ENCODE measurements around the gene NOC3L. TPM values are rescaled to one million over a fixed set of nuclear protein-coding genes. Genes with fewer than 3 reads are reported as not detected.

Gene NOC3L
- total RNA-seq, 2 experiments from 2014 or later, result 31.6 to 37.1 TPM

DNA sequence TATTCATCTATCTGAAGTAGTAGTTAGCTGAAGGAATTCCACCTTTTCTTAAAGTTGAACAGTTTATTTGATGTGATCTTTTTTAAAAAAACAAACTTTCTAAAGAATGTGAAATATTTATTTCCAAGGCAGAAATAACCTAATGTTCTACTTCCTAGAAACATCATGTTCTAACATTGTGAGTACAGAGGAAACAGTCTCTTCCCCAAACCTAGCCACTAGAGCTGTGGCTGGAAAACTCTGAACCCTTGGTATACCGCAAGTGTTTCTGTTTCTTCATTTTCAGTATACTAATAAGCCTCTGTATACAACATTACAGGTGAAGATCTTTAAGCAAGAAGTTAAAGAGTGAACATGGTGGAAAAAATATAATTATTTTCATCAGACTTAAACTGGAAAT lies 35.1 kb downstream of the NOC3L start:
- no peak overlapping the region for H3K4me2 ChIP-seq (ENCODE audit: low read length)
- H3K79me2 ChIP-seq (ENCODE audit: insufficient read depth, low read depth, low read length), result no peaks in the 10 kb centered on the region
- POLR2A ChIA-PET, result interaction anchor here (0.6 to 0.7 kb wide), 2 partner anchors 18 to 216 kb away, joined by 3 read pairs; no protein-coding TSS in a partner anchor
- DNase-seq (ENCODE audit: low spot score), result no peak
- peaks cover 96% of the 10 kb centered on the region for H3K36me3 ChIP-seq (ENCODE audit: insufficient read depth, low read length)
- H3K4me1 ChIP-seq (ENCODE audit: insufficient read depth, low read length, poor library complexity, severe bottlenecking), result no peaks in the 10 kb centered on the region
- H3K9me3 ChIP-seq (ENCODE audit: low read length), result no peaks in the 10 kb centered on the region
- H3K27ac ChIP-seq (ENCODE audit: low read depth, low read length, poor library complexity, severe bottlenecking), result no peak overlapping the region
- H3K9me2 ChIP-seq (ENCODE audit: insufficient read depth, low read length), result no peaks in the 10 kb centered on the region
- no peaks in the 10 kb centered on the region; the same call in 1 of the 2 replicates for H4K20me1 ChIP-seq (ENCODE audit: insufficient read depth, low read length)
- H3K4me3 ChIP-seq (ENCODE audit: low read depth, low read length, poor library complexity, severe bottlenecking), result no peak overlapping the region
- H2AFZ ChIP-seq (ENCODE audit: low read length), result no peak overlapping the region
- TF ChIP-seq CTCF (conservative IDR thresholded peaks at IDR 0.05; ENCODE audit: low read length) (no peak), EZH2phosphoT487 (IDR thresholded peaks at IDR 0.05; ENCODE audit: borderline replicate concordance, low read depth, low read length) (no peak)
- no TSS peak for BruUV-seq (replicated peaks)
- CTCF ChIA-PET (ENCODE audit: unreplicated experiment), result no interaction called here
- intact Hi-C loops (cut with micrococcal nuclease; ENCODE audit: unreplicated experiment), result no loop called here

GRCh38 chr10:94324609-94325233 lies 38.0 kb downstream of the NOC3L start:
- intact Hi-C loops (cut with micrococcal nuclease; ENCODE audit: unreplicated experiment), result no loop called here

More at GRCh38 chr10:94324609-94325233, 38.0 kb downstream of the NOC3L start:
- ChIA-PET CTCF (ENCODE audit: unreplicated experiment) (no interaction called here), POLR2A (interaction anchor here (0.6 to 2.0 kb wide), 4 partner anchors 9 to 31 kb away, joined by 3 to 6 read pairs (median 4); no protein-coding TSS in a partner anchor)
- H3K9me2 ChIP-seq (ENCODE audit: insufficient read depth, low read length), result no peaks in the 10 kb centered on the region
- no peaks in the 10 kb centered on the region for H3K4me1 ChIP-seq (ENCODE audit: insufficient read depth, low read length, poor library complexity, severe bottlenecking)
- BruUV-seq (replicated peaks), result no TSS peak
- peaks cover 86% of the 10 kb centered on the region for H3K36me3 ChIP-seq (ENCODE audit: insufficient read depth, low read length)
- no peaks in the 10 kb centered on the region for H3K79me2 ChIP-seq (ENCODE audit: insufficient read depth, low read depth, low read length)
- H2AFZ ChIP-seq (ENCODE audit: low read length), result no peak overlapping the region
- no peak overlapping the region for H3K27ac ChIP-seq (ENCODE audit: low read depth, low read length, poor library complexity, severe bottlenecking)
- no peak for DNase-seq (ENCODE audit: low spot score)
- peaks cover 5% of the 10 kb centered on the region; the same call in 1 of the 2 replicates for H4K20me1 ChIP-seq (ENCODE audit: insufficient read depth, low read length)
- no peak for TF ChIP-seq EZH2phosphoT487 (IDR thresholded peaks at IDR 0.05; ENCODE audit: borderline replicate concordance, low read depth, low read length)
- no peak for TF ChIP-seq CTCF (conservative IDR thresholded peaks at IDR 0.05; ENCODE audit: low read length)
- H3K4me2 ChIP-seq (ENCODE audit: low read length), result no peak overlapping the region
- no peaks in the 10 kb centered on the region for H3K9me3 ChIP-seq (ENCODE audit: low read length)
- H3K4me3 ChIP-seq (ENCODE audit: low read depth, low read length, poor library complexity, severe bottlenecking), result no peak overlapping the region
